GM12891 (cell line): Measurements from ENCODE around the gene GPR37L1.

Experiments
- PAX5 ChIP-seq: IDR thresholded peaks from 2 replicates; pipeline ENCODE4 v1.6.1; 2011; ENCODE audit warnings: low read length, moderate library complexity, mild to moderate bottlenecking; ENCODE audit not compliant: insufficient read depth, severe bottlenecking
- POLR2A ChIP-seq: IDR thresholded peaks from 2 replicates; pipeline ENCODE4 v1.6.1; 2011; ENCODE audit warnings: low read depth, low read length, control low read depth
- POLR2AphosphoS5 ChIP-seq: IDR thresholded peaks from 2 replicates; pipeline ENCODE4 v1.6.1; 2011; ENCODE audit warnings: low read depth, low read length, control low read depth
- SPI1 ChIP-seq: IDR thresholded peaks from 2 replicates; pipeline ENCODE4 v1.6.1; 2011; ENCODE audit warnings: low read depth, low read length, control low read depth
- TAF1 ChIP-seq: IDR thresholded peaks from 2 replicates; pipeline ENCODE4 v1.6.1; 2011; ENCODE audit warnings: low read depth, low read length, control low read depth

DNA sequence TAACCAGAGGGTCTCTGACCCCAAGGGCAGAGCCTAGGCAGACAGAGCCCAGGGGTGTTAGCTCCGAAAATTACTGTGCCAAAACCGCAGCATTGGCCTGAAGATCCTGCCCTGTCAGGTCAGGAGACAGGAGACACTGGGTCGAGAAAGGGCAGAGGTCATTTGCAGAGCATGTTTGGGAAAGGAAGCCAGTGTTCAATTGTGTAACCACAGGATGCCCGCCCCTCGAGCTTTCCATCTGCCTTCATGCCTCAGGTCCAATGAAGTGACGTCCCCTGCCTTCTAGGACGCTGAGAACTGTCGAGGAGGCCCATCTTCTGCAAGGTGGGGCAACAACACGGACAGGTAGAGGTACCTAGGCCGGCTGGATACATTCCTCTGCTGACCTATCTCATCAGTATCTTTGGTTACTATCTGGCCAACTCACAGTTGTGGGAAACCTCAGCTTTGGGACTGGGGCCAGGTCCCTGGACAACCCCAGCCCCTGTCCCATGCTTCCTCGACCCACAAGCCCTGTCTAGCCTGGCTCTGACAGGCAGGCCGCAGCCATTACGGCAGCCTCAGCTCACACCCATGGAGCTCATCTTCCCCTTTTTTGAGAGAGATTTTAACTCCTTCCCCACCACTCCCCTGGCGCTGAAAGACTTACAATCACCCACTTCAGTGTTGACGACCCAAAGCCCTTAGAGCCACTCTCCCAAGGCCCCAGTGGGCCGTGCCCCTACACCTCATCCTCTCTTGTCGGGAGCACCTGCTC is 20.5 kb downstream of the GPR37L1 start:
- no peak for TF ChIP-seq TAF1
- no peak for TF ChIP-seq POLR2AphosphoS5
- peak; percentile 44; the same call in 1 of the 2 replicates for TF ChIP-seq POLR2A
- no peak for TF ChIP-seq PAX5
- TF ChIP-seq SPI1 = no peak
